ENCODE results near the gene IRF4.

The IRF4 gene

DNA sequence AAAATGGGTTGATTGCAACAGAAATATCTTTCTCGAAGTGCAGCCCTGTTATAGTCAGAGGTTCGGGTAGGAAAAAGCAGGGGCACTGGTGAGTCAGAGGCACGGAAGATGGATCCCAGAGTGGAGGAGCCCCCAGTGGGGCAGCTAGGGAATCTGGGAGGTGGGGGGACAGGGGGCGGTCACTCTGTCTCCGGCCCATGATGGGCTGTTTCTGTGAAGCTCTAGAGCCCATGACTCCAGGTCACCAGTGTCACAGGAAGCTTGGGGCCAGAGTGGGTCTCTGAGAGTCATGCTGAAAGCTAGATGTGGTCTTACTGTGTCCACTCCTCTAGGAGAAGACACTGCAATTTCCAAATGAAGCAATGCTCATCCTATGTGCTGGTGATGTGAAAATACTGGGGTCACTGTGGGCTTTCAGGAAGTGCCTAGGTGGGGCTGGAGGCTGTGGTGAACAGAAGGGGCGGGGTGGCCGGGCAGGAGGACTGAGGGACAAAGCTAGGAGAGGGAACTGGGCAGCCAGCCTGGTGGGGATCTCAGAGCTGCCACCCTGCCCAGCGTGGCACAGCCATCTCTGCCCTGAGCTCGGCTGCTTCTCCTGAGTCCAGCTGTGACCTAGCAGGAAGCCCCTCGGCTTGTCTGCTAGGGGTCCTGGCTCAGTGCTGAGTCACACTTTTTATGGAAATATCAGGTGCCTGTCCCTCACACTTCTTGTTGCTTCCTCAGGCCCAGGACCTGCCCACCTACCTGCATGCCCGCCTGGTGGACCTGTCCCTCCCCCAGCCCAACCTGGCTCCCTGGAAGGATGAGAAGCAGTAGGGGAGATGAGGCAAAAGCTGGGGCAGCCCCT, 54.2 kb downstream of the IRF4 start:
- no peak for DNase-seq

DNA sequence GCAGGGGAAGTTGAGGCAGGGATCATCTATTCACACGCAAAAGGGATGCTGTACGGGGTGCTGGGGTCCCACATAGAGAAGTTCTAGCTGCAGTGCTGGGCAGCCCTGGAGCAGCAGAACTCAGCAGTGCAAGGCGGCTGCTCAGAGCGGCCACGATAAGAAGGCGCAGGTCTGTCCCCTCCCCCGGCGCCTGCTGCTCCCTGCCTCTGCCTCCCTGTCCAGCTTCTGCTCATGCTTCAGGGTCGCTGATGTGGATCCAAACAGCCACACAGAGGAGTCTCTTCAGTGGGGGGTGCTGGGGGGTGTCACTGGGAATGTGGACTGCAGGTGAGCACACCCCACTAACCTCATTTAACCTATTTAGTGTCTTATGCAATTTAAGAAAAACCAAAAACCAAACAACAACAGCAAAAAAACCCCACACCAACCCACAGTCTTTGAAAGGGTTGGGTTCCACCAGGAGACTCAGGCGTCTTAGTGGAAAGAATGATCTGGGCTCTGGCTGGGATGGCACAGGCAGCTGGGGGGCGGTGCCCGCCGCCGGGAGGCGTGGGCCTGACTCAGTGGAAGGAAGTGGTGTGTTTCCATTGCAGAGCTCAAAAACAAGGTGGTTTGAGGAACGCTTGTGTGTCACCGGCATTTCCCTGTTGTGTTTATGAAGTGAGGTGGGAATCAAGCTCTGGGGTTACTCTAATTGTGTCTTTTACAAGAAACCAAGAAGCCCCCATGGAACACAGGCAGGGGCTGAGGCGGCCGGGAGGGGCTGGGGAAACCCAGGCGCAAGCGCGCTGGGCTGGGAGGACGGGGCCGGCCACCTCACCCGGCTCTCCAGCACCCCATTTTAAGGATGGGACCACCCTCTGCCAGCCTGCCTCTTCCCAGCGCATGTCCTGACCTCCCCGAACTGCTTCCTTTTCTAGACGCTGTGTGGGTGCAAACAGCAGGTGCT, 55.1 kb downstream of the IRF4 start:
- peak; percentile 67 for DNase-seq

DNA sequence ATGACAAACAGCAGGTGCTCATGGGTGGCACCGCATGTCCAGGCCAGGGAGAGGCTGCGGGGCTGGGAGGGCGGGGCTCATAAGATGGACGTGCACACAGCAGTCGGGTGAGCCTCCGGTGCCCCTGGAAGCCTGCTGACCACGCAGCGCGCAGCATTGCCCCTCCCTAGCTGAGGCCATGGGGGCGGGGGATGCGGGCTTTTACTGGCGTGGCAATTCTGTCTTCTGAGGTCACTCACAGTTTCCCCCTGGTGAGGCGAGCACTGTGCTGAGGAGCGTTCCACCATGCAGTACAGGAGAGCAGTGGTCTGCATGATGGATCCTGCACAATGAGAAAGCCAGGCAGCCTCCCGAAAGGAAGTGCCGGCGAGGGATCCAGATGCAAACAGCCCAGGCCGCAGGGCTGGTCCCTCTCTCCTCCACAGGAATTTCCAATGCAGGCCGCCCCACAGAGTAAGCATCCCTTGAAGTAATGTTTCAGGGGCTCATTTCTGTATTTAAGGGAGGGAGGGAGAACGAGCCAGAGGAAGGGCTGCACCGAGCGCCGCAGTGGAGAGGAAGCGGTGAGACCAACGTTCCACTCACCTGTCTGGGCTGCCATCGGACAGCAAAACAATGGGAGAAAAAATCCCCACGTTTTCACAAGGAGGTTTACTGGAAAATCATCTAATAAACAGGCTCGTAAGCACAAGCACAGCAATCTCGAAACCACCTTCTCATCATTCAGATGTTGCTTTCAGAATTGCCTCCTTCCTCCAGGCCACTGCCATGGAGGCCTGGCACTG, 56.0 kb downstream of the IRF4 start:
- no peak for DNase-seq

DNA sequence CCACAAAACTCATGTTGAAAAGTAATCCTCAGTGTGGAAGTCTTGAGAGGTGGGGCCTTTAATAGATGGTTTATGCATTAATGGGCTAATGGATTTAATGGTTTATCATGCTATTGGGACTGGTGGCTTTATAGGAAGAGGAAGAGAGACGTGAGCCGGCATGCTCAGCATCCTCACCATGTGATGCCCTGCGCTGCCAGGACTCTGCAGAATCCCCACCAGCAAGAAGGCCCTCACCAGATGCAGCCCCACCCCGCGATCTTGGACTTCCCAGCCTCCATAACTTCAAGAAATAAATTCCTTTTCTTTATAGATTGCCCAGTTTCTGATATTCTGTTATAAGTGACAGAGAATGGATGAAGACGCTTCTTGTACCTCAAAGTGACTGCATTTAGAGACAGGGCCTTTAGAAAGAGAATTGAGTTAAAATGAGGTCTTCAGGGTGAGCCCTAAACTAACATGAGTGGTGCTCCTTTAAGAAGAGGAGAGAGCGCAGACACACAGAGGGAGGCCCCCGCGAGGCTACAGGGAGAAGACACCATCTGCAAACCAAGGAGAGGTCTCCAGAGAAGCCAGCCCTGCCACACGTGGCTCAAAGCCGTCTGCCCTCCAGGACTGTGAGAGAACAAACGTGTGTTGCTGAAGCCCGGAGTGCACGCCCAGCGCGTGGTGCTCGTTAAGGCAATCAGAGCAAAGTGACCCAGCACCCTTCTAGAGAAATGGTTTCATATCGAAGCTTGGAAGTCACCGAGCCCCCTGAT, 56.9 kb downstream of the IRF4 start:
- no peak for DNase-seq

DNA sequence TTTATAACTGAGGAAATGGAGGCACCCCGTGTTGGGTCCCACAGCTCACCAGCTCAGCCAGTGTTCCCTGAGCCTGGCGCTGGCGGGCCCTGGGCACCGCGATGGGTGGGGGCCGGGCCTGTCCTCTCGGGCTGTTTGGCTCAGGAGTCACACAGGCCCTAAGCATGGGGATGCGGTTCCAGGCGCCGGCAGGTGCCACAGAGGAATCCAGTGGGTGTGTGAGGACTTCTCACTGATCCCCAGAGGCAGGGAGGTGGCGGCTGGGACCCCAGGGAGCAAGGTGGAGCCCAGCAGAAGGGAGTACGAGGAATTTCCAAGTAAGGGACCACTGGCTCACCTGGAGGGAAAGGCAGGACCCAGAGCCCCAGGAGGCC, 57.5 kb downstream of the IRF4 start:
- no peak for DNase-seq

DNA sequence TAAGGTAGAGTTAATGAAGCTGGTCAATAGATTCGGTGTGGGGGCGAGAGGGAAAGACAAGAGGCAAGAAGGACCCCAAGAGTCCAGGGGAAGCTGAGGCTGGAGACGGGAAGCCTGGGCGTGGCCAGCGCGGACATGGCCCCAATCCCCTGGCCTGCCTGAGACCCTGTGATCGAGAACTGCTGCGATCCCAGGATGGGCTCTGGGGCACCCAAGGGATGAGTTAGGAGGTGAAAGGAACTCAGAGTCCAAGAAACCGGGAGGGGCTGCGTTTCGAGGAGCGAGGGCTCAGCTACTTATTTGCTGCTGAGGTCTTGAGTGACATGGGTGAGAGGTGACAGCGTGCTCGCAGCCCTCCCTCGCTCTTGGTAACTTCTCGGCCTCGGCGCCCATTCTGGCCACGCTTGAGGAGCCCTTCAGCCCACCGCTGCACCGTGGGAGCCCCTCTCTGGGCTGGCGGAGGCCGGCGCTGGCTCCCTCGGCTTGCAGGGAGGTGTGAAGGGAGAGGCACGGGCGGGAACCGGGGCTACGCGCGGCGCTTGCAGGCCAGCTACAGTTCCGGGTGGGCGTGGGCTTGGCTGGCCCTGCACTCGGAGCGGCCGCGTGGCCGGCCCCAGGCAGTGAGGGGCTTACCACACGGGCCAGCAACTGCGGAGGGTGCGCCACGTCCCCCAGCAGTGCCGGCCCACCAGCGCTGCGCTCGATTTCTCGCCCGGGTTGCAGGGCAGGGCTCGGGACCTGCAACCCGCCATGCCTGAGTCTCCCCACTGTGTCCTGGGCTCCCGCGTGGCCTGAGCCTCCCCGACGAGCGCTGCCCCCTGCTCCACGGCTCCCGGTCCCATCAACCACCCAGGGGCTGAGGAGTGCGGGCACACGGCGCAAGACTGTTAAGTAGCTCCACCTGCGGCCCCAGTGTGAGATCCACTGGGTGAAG, 58.2 kb downstream of the IRF4 start:
- DNase-seq: no peak

DNA sequence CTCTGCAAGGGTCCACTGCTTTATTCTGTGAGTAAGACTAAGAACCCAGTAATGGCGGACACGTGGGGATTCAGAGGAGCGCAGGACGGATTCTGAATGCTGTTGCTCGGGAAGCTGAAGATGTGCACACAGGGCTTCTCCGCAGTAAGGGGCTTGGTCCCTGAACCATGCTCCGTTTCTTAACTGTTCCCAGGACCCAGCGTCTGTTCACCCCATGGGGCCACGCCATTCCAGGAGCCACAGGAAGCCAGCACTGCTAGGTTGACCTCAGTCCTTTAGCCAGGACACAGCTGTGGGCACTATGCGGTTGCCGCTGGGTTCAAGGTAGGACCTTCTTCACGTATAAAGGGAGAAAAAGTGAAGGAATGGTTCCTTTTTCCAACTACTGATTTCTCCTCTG, 59.8 kb downstream of the IRF4 start:
- no peak for DNase-seq

DNA sequence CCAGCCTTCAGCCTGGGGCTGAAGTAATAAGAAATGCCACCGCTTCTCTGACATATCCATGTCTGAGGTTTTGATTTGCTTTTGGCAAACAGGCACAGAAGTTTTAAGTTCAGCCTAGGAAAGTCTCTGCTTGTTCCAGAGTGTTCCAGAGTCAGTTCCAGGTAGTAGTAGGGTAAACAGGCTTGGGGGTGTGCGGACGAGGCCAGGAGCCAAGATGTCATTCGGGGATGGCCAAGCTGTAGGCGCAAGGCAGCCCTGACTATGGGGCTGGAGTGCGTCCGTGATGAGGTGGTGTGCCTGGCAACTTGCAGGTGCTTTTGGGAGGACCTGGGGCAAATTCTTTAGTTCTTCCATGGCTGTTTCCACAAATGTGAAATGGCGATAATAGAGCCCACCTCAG, 60.3 kb downstream of the IRF4 start:
- DNase-seq: no peak

DNA sequence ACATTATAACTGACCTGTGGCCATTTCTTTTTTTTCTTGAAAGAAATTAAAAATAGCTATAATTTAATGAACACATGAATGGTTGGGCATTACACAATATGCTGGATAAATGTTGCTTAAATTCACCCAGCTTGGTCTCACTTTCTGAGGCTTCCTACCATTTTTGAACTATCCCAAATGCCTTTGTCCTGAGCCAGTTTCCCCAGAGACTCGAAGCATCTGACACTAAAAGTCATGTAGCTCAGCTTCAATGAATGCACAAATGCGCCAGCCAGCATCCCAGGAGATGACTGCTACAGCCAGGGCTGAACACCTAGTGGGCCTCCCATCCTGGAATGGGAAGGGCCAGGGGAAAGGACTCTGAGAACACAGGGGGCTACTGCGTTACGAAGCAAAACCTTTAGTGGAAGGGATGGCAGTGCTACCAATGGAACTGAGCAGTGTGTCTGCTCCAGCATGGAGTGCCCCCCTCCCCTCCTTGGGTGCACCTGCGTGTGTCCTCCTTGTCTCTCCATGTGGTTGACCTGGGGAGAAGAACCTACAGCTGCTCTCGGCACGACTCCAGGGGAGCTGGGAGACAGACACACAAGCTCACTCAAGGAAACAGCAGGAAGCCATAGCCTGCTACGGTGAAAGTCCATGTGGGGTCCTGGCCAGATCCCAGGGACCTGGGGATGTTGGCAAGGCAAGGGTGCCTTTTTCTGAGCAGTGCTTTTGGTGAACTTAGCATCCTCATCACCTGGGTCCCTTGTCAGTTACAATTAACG, 60.9 kb downstream of the IRF4 start:
- no peak for DNase-seq

DNA sequence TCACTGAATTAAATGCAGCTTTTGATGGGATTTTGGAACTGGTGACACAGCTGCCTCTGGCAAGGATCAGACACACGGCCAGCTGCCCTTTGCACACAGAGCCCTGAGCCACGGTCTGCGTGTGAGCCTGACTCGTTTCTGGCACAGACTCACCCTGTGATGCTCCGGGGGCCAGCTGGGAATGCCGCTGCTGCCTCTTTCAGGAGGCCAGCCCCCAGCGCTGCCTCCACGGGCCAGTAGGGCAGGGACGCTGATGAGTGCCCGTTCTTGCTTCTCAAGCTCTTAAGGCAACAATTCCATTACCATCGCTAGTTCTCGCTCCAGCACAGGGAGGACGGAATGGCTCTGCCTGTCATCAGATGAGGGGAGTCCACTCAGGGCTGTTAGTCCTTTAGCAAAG, 61.6 kb downstream of the IRF4 start:
- no peak for DNase-seq

DNA sequence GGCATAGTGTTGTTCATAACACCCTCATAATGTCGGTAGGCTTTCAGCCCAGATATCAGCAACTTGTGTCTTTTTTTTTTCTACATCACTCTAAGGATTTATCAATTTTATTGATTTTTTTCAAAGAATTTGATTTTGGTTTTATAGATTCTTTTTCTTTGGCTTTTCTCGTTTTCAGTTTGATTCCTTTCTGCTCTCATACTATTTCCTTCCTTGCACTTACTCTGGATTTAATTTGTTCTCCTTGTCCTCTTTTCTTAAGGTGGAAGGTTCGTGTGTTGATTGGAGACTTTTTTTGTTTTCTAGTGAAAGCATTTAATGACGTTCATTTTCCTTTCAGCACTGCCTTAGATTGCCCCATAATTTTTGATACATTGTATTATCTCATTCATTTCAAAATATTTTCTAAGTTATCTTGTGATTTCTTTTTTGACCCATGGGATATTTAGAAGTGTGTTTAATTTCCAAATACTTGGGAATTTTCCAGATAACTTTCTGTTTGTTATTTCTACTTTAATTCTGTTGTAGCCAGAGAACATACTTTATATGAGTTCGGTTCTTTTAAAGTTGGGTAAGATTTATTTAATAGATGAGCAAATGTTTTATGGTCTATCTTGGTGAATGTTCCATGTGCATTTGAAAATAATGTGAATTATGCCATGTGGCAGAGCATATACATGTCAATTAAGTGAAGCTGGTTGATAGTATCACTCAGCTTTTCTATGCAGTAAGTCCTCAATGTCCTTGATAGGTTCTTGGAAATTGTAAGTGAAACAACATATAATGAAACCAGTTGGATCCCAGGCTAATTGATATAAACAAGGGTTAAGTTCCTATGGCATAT, 62.8 kb downstream of the IRF4 start:
- DNase-seq: no peak

DNA sequence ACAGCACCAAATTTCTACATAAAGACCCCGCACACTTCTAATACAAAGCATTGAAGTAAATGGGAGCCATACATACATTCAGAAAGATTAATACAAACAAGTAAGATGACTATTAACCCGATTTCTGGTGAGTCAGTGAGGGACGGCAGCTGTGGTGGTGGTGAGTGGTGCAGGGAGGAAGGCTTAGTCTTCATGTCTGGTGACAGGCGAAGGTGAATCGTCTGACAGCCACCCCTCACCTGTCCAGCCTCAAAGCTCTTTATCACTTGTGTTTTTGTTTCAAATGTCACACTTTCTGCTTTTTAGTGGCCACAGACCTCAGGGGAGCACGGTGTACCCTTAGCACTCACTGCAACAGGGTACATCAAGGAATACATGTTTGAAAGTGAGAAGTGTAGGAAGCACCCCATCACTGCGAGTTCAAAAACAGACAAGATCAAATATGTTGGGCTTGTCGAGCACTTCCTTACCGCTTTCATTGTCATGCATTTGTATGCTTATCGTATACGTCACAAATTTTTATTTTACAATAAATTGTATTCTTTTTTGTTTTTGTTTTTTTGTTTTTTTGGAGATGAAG, 63.5 kb downstream of the IRF4 start:
- no peak for DNase-seq

DNA sequence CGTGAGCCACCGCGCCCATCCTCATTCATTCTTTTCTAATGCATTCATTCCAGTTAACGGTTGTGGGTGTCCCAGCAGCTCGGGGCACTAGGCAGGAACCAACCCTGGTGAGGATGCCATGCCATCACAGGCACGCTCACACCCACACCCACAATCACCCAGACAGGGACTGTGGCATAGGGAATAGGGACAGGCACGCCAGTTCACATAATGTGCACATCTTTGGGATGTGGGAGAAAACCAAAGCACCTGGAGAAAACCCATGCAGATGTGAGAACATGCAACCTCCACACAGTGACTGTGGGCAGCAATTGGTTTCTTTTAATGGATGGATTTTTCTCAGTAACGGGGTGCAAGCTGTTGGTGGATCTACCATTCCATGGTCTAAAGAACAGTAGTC, 64.3 kb downstream of the IRF4 start:
- DNase-seq: no peak

DNA sequence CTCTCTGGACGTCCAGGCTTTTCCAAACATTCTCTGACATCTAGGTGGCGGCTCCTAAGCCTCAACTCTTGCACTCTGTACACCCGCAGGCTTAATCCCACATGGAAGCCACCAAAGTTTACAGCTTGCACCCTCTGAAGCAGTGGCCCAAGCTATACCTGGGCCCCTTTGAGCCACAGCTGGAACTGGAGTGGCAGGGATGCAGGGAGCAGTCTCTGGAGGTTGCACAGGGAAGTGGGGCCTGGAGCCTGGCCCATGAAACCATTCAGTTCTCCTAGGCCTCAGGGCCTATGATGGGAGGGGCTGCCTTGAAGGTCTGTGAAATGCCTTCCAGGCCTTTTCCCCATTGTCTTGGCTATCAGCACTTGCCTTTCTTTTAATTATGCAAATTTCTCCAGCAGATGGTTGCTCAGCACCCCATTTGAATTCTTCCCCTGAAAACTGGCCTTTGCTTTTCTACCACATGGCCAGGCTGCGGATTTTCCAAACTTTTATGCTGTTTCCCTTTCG, 64.9 kb downstream of the IRF4 start:
- no peak for DNase-seq

DNA sequence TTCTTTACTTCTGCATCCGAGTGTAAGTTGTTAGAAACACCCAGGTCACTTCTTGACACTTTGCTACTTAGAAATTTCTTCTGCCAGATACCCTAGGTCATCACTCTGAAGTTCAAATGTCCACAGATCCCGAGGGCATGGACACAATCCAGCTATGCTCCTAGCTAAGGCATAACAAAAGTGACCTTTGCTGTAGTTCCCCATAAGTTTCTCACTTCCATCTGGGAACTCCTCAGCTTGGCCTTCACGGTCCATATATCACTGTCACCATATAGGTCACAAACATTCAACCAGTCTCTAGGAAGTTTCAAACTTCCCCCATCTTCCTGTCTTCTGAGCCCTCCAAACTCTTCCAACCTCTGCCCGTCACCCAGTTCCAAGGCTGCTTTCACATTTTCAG, 65.3 kb downstream of the IRF4 start:
- DNase-seq: no peak

All from effector CD4-positive, alpha-beta T cell (primary cell).